Ishikawa (cell line): ENCODE measurements around the gene TM9SF3.
A peak's percentile ranks its signal among the peaks of the same experiment; 100 is the strongest.

ENCODE experiments used
- CEBPB ChIP-seq: IDR thresholded peaks from 2 replicates; pipeline ENCODE4 v1.6.1; 2012
- EP300 ChIP-seq: IDR thresholded peaks from 2 replicates; pipeline ENCODE4 v1.6.1; 2012; ENCODE audit warnings: borderline replicate concordance
- FOXM1 ChIP-seq: IDR thresholded peaks from 2 replicates; pipeline ENCODE4 v1.6.1; 2012; ENCODE audit warnings: low read depth, borderline replicate concordance
- MAX ChIP-seq: IDR thresholded peaks from 2 replicates; pipeline ENCODE4 v1.6.1; 2012
- TCF12 ChIP-seq: IDR thresholded peaks from 2 replicates; pipeline ENCODE4 v1.6.1; 2012; ENCODE audit warnings: low read depth

GRCh38 chr10:96513698-96514561, 72.9 kb downstream of the TM9SF3 start, which contains the start of gene TLL2:
- no peak for TF ChIP-seq FOXM1
- TF ChIP-seq TCF12: peak; percentile 70; the same call in 1 of the 2 replicates
- TF ChIP-seq EP300: peak; percentile 31; the same call in 1 of the 2 replicates
- TF ChIP-seq CEBPB: no peak
- peak; percentile 93 for TF ChIP-seq MAX
